Lower lobe of right lung (tissue), 2 donors: Measurements from ENCODE around the gene FOXN4. TPM values are rescaled to one million over a fixed set of nuclear protein-coding genes. Genes with fewer than 3 reads are reported as not detected.

ENCODE experiments used
- ATAC-seq, 2 donors: fragments of 200-7000 bp; cut with Tn5 transposase; one replicate each; pipeline ENCODE4 v1.9.1; 2020 to 2022; ENCODE audit warnings: mild to moderate bottlenecking in 2 of 2, moderate library complexity in 2 of 2
- DNase-seq: peaks from one replicate; pipeline ENCODE4 v3.0.0-alpha.2; 2020
- H3K27ac ChIP-seq: fragments of 200-600 bp; one replicate; pipeline ENCODE4 v1.8.0; 2022
- H3K27me3 ChIP-seq: fragments of 200-600 bp; one replicate; pipeline ENCODE4 v1.8.0; 2022; ENCODE audit warnings: low read depth
- H3K36me3 ChIP-seq: fragments of 200-600 bp; one replicate; pipeline ENCODE4 v1.8.0; 2022; ENCODE audit warnings: mild to moderate bottlenecking
- H3K4me1 ChIP-seq: fragments of 200-600 bp; one replicate; pipeline ENCODE4 v1.8.0; 2022
- H3K4me3 ChIP-seq: fragments of 200-600 bp; one replicate; pipeline ENCODE4 v1.8.0; 2022; ENCODE audit warnings: mild to moderate bottlenecking
- H3K9me3 ChIP-seq: fragments of 200-600 bp; one replicate; pipeline ENCODE4 v1.8.0; 2022
- intact Hi-C: fragments of 100-400 bp; cut with DNase I; formaldehyde crosslinking; loops from one replicate; pipeline ENCODE4 v1.11.0; 2022
- total RNA-seq: library from RNA; stranded (reverse); fragmentation: NEBNext Ultra II Directional; extraction: Animal tissue kit (Norgen Biotek cat#: 25700); gene quantifications from one replicate; pipeline ENCODE4 v1.2.1, GENCODE V29; 2021
- TF ChIP-seq, protein P1 (sequence below): fragments of 200-600 bp; IDR thresholded peaks from one replicate; pipeline ENCODE4 v1.8.0; 2022; ENCODE audit warnings: antibody characterized with exemption, mild to moderate bottlenecking
- donor health status: DM: no; HTN: yes; CAD: no; lungs with severe emphysema.

Gene FOXN4
- total RNA-seq, 1 donor from 2014 or later, result not detected

DNA sequence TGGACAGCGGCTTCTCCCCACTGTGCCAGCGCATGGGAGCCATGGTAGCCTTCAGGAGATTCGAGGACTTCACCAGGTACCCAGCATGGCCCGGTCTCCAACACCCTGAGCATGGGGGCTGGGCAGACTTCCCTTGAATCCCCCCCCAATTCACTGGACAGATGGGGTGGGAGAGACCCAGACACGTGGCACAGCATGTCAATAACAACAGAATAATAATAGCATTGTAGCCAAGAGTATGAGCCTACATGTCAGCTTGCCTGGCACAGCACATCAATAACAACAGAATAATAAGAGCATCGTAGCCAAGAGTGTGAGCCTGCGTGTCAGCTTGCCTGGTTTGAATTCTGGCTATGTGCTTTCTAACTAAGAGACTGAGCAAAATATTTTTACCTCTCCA lies 76.4 kb downstream of the FOXN4 start:
- Histone ChIP-seq H3K4me1 (no peaks in the 10 kb centered on the region), H3K27me3 (no peaks in the 10 kb centered on the region), H3K4me3 (no peak overlapping the region), H3K27ac (no peak overlapping the region), H3K9me3 (no peaks in the 10 kb centered on the region), H3K36me3 (peaks cover 100% of the 10 kb centered on the region)
- TF ChIP-seq, protein P1, sequence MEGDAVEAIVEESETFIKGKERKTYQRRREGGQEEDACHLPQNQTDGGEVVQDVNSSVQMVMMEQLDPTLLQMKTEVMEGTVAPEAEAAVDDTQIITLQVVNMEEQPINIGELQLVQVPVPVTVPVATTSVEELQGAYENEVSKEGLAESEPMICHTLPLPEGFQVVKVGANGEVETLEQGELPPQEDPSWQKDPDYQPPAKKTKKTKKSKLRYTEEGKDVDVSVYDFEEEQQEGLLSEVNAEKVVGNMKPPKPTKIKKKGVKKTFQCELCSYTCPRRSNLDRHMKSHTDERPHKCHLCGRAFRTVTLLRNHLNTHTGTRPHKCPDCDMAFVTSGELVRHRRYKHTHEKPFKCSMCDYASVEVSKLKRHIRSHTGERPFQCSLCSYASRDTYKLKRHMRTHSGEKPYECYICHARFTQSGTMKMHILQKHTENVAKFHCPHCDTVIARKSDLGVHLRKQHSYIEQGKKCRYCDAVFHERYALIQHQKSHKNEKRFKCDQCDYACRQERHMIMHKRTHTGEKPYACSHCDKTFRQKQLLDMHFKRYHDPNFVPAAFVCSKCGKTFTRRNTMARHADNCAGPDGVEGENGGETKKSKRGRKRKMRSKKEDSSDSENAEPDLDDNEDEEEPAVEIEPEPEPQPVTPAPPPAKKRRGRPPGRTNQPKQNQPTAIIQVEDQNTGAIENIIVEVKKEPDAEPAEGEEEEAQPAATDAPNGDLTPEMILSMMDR, result no peak
- DNase-seq (no peak), ATAC-seq (no peak)
- intact Hi-C loops, result no loop called here

DNA sequence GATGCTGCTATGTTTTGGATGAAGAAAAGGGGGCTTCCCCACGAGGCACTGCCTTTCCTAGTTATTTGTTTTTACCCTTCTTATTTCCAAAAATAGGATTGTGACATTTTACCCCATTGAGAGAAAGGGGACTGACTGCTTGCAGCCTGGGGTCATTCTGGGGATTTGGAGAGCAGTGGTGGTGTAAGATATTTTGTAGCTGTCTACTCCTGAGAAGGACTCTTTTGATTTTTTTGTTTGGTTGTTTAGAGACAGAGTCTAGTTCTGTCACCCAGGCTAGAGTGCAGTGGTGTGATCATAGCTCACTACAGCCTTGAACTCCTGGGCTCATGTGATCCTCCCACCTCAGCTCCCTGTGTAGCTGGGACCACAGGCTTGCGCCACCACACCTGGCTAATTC lies 78.9 kb downstream of the FOXN4 start:
- Histone ChIP-seq H3K27me3 (no peaks in the 10 kb centered on the region), H3K27ac (no peak overlapping the region), H3K4me1 (no peaks in the 10 kb centered on the region), H3K9me3 (no peaks in the 10 kb centered on the region), H3K4me3 (no peak overlapping the region), H3K36me3 (peaks cover 98% of the 10 kb centered on the region)
- no peak for DNase-seq
- intact Hi-C loops, result no loop called here
- ATAC-seq, result no peak
- TF ChIP-seq, protein P1, result no peak

DNA sequence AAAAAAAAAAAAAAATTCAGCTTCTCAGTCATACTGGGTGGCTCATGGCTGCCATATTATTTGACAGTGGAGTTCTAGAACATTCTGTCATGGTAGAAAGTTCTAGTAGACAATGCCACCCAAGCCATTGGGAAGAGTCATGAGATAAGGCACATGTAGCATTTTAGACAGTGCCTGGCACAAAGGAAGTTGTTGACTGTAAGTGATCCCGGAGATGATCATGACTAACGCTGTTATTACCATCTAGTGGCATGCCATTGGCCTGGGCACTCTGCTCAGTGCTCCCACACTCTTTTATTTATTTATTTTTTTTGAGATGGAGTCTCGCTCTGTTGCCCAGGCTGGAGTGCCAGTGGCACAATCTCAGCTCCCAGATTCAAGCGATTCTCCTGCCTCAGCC lies 80.4 kb downstream of the FOXN4 start:
- no peak overlapping the region for H3K27ac ChIP-seq
- no peak for DNase-seq
- ATAC-seq, result no peak
- peaks cover 98% of the 10 kb centered on the region for H3K36me3 ChIP-seq
- no peaks in the 10 kb centered on the region for H3K9me3 ChIP-seq
- no peaks in the 10 kb centered on the region for H3K4me1 ChIP-seq
- H3K27me3 ChIP-seq, result no peaks in the 10 kb centered on the region
- no peak overlapping the region for H3K4me3 ChIP-seq
- intact Hi-C loops, result no loop called here
- TF ChIP-seq, protein P1, result no peak

Other genes starting within 250 kb of the FOXN4 start
- 9.6 TPM for gene ALKBH2, start 215.8 kb downstream of the FOXN4 start, total RNA-seq
- 20.5 TPM for gene UNG, start 211.7 kb downstream of the FOXN4 start, total RNA-seq
- gene ACACB, start 192.7 kb downstream of the FOXN4 start, total RNA-seq, result 42.5 TPM
- gene MYO1H, start 38.6 kb upstream of the FOXN4 start, total RNA-seq, result 0.30 TPM
- 61.4 TPM for gene KCTD10, start 168.0 kb upstream of the FOXN4 start, total RNA-seq
- 40.1 TPM for gene UBE3B, start 168.3 kb upstream of the FOXN4 start, total RNA-seq